Activated T-helper 1 cell treated with anti-CD3 and anti-CD28 coated beads, Interleukin-12 subunit alpha, Interleukin-12 subunit beta, Interleukin-2, Interleukin-4 antibody, amounts not matched to agents 30 ng/mL and 10 ng/mL and 1 ng/mL, durations not matched to agents 14 hours and 24 hours and 36 hours (primary cell): ENCODE measurements around the gene NKIRAS1. TPM values are rescaled to one million over a fixed set of nuclear protein-coding genes. Genes with fewer than 3 reads are reported as not detected.

Experiments used
- DNase-seq: peaks from one replicate; pipeline ENCODE4 v3.0.0; 2021; ENCODE audit warnings: low spot score
- H3K27ac Mint-ChIP-seq: one replicate; pipeline ENCODE4 v1.8.0; 2021; ENCODE audit warnings: mild to moderate bottlenecking, mixed read lengths
- H3K27me3 Mint-ChIP-seq: one replicate; pipeline ENCODE4 v1.8.0; 2022; ENCODE audit warnings: mild to moderate bottlenecking, moderate library complexity, mixed read lengths; ENCODE audit not compliant: insufficient read depth
- H3K36me3 Mint-ChIP-seq: one replicate; pipeline ENCODE4 v1.8.0; 2021; ENCODE audit warnings: low read depth, mixed read lengths
- H3K4me1 Mint-ChIP-seq: one replicate; pipeline ENCODE4 v1.8.0; 2021; ENCODE audit warnings: low read depth, mixed read lengths
- H3K4me3 Mint-ChIP-seq: one replicate; pipeline ENCODE4 v1.8.0; 2021; ENCODE audit warnings: mild to moderate bottlenecking, moderate library complexity, mixed read lengths
- H3K9me3 Mint-ChIP-seq: one replicate; pipeline ENCODE4 v1.8.0; 2021; ENCODE audit warnings: mixed read lengths
- intact Hi-C: fragments of 100-400 bp; cut with micrococcal nuclease; formaldehyde crosslinking; loops from one replicate; pipeline ENCODE4 v1.15.1; 2024
- total RNA-seq: library from RNA; stranded (reverse); gene quantifications from 2 replicates; pipeline ENCODE4 v1.2.3, GENCODE V29; 2022

NKIRAS1 gene
- total RNA-seq: 3.9 and 4.5 TPM in 2 replicates

DNA sequence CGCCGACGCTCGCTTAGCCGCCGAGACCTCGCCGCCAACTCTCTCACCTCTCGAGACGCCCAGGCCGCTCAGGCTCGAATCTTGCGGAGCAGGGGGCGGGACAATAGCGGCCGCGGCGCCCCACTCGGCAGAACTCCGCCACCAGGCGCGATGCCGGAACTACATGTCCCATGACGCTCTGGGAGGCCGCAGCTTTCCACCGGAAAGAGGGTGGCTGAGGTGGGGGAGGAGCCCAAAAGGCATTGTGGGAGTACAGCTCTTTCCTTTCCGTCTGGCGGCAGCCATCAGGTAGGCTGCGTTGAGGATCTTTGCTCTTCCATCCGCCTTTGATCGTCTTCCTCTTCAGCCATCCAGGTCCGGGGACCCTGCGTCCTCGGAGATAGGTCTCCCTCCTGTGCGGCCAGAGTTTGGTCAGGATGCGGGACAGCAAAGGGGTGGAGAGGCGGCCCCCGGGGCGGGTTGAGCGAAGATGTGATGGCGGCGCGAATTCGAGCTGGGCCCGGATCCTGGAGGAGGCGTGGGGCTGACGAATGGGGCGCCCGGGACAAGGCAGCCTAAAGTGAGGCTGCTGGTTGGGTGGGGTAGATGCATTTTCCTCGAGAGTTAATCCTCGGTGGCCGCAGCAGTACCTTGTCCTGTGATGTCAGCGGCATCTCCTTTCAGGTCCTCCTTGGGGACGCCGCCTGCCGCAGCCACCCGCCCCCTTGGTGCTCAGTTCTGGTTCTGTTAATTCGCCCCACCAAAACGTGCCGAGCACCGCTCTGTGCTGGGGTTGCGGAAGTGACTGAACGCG is at the start of gene NKIRAS1, which contains the start of gene RPL15:
Gene NKIRAS1, minus strand, starts transcription at position 105 of the 793 bp plus-strand sequence. CDS start 6,086 bp downstream, outside the sequence.
Gene RPL15, plus strand, starts transcription at position 247 of the 793 bp plus-strand sequence. CDS start 728 bp downstream, outside the sequence.
- H3K4me1 Mint-ChIP-seq: peaks cover 58% of the 10 kb centered on the region
- peaks cover 49% of the 10 kb centered on the region for H3K36me3 Mint-ChIP-seq
- no peaks in the 10 kb centered on the region for H3K9me3 Mint-ChIP-seq
- peak; percentile 96 for DNase-seq
- intact Hi-C loops: loop anchor here (1.0 to 10.0 kb wide), 8 partner anchors 28 to 1868 kb away; partner anchors contain the start of genes NGLY1, NR1D2 and UBE2E2
- H3K4me3 Mint-ChIP-seq: peak within 1 kb of the TSS; percentile 99
- peaks cover 8% of the 10 kb centered on the region for H3K27me3 Mint-ChIP-seq
- H3K27ac Mint-ChIP-seq: peak within 1 kb of the TSS; percentile 97

DNA sequence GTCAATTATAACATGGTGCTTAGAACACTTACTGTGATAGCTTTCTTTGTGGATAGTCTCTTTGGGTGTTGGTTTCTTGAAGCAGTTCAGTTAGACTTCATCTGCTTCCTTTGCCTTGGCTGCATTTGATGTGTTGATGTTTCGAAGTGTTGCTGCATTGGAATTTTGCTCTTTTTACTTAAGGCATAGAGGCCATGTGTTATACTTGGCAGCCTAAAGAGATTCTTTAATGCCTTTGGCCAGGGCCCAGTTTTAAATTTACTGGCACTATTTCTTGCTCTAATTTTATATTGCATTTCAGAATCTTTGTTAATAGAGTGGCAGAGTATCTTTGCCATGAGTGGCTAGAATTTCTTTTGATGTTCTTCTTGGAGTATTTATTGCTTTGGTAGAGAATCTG is 49.5 kb upstream of the NKIRAS1 start:
- intact Hi-C loops: no loop called here
- Mint-ChIP-seq H3K4me3 (no peak overlapping the region), H3K9me3 (no peaks in the 10 kb centered on the region), H3K27me3 (no peaks in the 10 kb centered on the region), H3K36me3 (peaks cover 6% of the 10 kb centered on the region), H3K4me1 (no peaks in the 10 kb centered on the region), H3K27ac (no peak overlapping the region)
- DNase-seq: no peak

DNA sequence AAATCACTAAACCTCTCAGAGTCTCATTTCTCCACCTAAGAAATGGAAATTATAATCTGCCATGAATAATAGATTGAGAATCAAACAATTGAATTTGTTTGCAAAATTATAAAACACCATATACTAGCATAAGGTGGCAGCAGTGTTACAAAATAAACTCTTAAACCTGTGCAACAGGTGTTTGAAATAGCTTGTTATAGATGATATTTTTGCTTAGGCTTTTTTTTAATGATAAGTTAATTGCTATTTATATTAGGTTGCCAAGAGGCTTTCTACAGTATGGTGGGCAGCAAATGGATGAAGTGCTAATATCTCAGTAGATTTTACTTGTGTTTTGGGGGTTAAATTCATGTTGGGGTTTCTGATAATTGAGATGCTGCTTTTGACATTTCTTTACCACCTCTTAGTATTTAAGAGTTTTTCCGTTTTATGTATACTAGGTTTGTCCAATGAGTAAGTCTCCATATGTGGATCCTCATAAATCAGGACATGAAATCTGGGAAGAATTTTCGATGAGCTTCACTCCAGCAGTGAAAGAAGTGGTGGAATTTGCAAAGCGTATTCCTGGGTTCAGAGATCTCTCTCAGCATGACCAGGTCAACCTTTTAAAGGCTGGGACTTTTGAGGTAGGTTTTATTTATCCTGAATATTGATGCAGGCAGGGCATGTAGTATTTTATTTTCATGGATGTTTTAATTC is 47.9 kb upstream of the NKIRAS1 start:
- Mint-ChIP-seq H3K27ac (no peak overlapping the region), H3K4me3 (no peak overlapping the region), H3K9me3 (no peaks in the 10 kb centered on the region), H3K4me1 (peaks cover under 1% of the 10 kb centered on the region), H3K36me3 (peaks cover 6% of the 10 kb centered on the region), H3K27me3 (no peaks in the 10 kb centered on the region)
- DNase-seq: no peak
- intact Hi-C loops: no loop called here

DNA sequence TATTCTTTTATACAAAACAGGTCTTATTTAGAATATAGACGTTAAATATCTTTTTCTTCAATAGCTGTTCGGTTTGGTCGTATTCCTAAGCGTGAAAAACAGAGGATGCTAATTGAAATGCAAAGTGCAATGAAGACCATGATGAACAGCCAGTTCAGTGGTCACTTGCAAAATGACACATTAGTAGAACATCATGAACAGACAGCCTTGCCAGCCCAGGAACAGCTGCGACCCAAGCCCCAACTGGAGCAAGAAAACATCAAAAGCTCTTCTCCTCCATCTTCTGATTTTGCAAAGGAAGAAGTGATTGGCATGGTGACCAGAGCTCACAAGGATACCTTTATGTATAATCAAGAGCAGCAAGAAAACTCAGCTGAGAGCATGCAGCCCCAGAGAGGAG is 45.1 kb upstream of the NKIRAS1 start:
- intact Hi-C loops: no loop called here
- Mint-ChIP-seq H3K9me3 (no peaks in the 10 kb centered on the region), H3K27ac (no peak overlapping the region), H3K4me1 (peaks cover 9% of the 10 kb centered on the region), H3K27me3 (no peaks in the 10 kb centered on the region), H3K36me3 (peaks cover 5% of the 10 kb centered on the region), H3K4me3 (no peak overlapping the region)
- DNase-seq: no peak

DNA sequence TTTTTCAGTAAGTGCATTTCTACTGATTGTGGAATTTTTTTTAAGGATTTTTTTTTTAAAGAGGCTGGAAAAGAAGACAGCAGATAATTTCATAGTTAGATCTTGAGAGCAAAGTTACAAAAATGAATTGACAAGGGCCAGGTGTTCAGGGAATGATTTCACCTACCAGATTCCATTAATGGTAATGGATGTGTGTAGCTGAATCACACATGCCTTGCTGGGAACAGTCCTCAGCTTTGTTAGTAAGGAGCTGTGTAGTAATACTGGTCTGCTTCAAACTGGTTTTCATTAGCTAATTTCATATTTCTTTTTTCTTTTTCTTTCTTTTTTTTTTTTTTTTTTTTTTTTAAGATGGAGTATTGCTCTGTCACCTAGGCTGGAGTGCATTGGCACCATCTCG is 44.3 kb upstream of the NKIRAS1 start:
- intact Hi-C loops: no loop called here
- Mint-ChIP-seq H3K9me3 (no peaks in the 10 kb centered on the region), H3K4me3 (no peak overlapping the region), H3K4me1 (peaks cover 9% of the 10 kb centered on the region), H3K27ac (no peak overlapping the region), H3K36me3 (peaks cover 5% of the 10 kb centered on the region), H3K27me3 (no peaks in the 10 kb centered on the region)
- DNase-seq: no peak

DNA sequence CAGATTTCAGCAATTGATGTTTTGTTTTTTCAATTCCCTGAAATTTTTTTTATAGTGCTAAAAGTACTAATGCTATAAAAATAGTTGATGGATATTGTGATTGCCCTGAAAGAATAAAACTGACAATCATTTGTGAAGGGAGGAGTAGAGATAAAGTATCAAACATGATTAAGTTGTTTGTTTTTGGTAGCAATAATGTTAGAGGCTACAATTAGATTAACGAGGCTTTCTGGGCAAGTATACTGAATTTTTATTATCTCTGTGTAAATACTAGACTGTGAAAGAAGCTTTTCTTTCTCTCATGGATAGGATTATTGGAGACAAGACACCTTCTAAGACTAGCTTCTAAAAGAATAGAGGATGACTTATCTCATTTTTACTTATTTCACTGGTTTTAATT is 43.9 kb upstream of the NKIRAS1 start:
- Mint-ChIP-seq H3K9me3 (no peaks in the 10 kb centered on the region), H3K27me3 (no peaks in the 10 kb centered on the region), H3K36me3 (peaks cover 5% of the 10 kb centered on the region), H3K27ac (no peak overlapping the region), H3K4me1 (peaks cover 9% of the 10 kb centered on the region), H3K4me3 (no peak overlapping the region)
- intact Hi-C loops: no loop called here
- DNase-seq: no peak

DNA sequence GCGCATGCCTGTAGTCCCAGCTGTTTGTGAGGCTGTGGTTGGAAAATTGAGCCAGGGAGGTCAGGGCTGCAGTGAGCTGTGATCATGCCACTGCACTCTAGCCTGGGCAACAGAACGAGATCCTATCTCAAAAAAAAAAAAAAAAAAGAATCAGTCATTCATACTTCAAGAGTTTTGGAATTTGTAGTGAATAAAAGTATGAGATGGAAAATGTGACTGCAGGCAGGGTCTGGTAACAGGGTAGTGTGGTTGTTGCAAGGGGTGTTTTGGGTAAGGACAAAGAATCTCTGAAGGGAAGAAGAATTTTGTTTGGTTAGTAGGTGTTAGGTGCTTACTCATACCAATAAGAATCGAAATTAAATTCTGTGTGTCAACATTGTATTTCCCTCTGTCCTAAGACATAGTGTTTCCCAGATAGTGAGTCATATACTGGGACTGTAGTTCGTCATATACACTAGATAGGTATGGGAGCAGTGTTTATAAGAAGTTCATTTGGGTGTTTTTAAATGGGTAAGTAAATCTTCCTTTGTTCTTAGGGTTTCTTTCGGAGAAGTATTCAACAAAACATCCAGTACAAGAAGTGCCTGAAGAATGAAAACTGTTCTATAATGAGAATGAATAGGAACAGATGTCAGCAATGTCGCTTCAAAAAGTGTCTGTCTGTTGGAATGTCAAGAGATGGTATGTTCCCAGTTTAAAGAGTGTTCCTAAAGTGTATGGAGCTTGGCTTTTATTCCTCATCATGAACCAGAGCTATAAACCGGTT is 42.5 kb upstream of the NKIRAS1 start:
- no peaks in the 10 kb centered on the region for H3K9me3 Mint-ChIP-seq
- no peak overlapping the region for H3K4me3 Mint-ChIP-seq
- H3K4me1 Mint-ChIP-seq: peaks cover 9% of the 10 kb centered on the region
- H3K27me3 Mint-ChIP-seq: peaks cover 2% of the 10 kb centered on the region
- H3K27ac Mint-ChIP-seq: peak overlapping the region; percentile 55
- no peak for DNase-seq
- H3K36me3 Mint-ChIP-seq: peaks cover 5% of the 10 kb centered on the region
- intact Hi-C loops: loop anchor here (1.0 kb wide), 1 partner anchor 13 kb away; no protein-coding TSS in a partner anchor

DNA sequence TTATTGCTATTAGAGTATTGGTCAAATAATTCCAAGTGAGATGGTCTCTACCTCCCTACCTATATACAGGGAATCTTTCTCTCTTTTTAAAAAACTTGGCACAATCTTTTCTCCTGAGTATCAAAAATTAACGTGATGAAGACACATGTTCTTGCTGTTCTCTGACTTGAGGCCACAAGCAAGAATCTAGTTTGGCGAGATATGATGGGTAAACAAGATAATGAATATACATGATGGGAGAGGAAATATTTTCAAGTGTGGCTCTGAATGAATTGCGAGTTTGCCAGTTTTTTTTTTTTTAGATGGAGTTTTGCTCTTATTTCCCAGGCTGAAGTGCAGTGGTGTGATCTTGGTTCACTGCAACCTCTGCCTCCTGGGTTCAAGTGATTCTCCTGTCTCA is 39.9 kb upstream of the NKIRAS1 start:
- peaks cover 3% of the 10 kb centered on the region for H3K36me3 Mint-ChIP-seq
- H3K9me3 Mint-ChIP-seq: no peaks in the 10 kb centered on the region
- H3K4me1 Mint-ChIP-seq: peaks cover 9% of the 10 kb centered on the region
- no peak for DNase-seq
- no peak overlapping the region for H3K4me3 Mint-ChIP-seq
- peaks cover 2% of the 10 kb centered on the region for H3K27me3 Mint-ChIP-seq
- intact Hi-C loops: no loop called here
- no peak overlapping the region for H3K27ac Mint-ChIP-seq

DNA sequence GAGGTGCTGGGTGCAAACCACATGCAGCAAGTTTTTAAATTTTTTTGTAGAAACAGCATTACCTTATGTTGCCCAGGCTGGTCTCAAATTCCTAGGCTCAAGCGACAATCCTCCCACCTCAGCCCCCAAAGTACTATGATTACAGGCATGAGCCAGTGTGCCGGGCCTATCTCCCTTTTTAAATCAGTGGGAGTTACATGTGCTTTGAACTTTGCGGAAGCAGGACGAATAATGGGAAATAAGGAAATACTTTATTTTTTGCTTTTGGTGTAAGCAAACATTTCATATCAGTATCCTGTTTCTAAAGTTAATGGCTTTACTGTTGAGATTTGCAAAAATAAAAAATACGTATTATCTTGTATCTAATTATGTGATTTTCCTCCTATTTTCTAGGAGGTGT is 37.4 kb upstream of the NKIRAS1 start:
- no peak for DNase-seq
- Mint-ChIP-seq H3K27me3 (peaks cover 2% of the 10 kb centered on the region), H3K9me3 (no peaks in the 10 kb centered on the region), H3K4me3 (no peak overlapping the region), H3K4me1 (peaks cover 18% of the 10 kb centered on the region), H3K36me3 (peaks cover 3% of the 10 kb centered on the region), H3K27ac (no peak overlapping the region)
- intact Hi-C loops: no loop called here

DNA sequence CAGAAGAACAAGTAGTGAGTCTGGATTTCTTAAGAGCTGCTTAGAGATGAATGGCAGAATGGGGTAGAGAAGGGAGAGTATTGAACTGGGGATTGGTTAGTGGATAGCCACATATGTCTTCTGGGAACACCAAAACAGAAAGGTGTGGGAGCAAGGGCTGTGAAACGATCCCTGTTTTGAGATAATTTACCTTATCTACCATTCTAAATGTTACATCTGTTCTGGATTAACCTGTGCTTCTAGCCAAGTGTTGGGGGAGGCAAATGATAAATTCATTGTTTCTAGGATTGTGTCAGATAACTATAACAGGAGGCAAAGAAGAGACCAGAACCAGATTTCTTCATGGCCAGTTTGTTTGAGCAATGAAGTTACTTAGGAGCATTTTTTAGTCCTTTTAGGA is 36.7 kb upstream of the NKIRAS1 start:
- intact Hi-C loops: no loop called here
- peaks cover 2% of the 10 kb centered on the region for H3K27me3 Mint-ChIP-seq
- H3K36me3 Mint-ChIP-seq: peaks cover 3% of the 10 kb centered on the region
- no peak overlapping the region for H3K4me3 Mint-ChIP-seq
- peaks cover 15% of the 10 kb centered on the region for H3K4me1 Mint-ChIP-seq
- no peak overlapping the region for H3K27ac Mint-ChIP-seq
- DNase-seq: no peak
- no peaks in the 10 kb centered on the region for H3K9me3 Mint-ChIP-seq

DNA sequence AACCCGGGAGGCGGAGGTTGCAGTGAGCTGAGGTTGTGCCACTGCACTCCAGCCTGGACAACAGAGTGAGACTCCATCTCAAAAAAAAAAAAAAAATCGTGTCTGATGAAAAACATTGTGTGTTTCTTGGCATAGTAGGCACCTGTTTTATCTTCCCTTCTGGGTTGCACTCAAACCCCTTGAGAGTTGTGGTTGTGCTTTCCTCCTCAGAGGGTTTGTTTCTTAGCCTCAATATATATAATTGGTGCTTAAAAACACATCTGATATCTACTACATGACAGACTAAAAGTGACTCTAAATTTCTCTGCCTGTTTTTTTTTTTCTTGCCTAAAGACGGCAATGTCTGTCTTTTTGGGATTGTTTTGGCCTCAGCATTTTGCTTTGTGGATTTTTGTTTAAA is 35.9 kb upstream of the NKIRAS1 start:
- H3K27ac Mint-ChIP-seq: no peak overlapping the region
- no peak overlapping the region for H3K4me3 Mint-ChIP-seq
- H3K9me3 Mint-ChIP-seq: no peaks in the 10 kb centered on the region
- intact Hi-C loops: no loop called here
- H3K27me3 Mint-ChIP-seq: peaks cover 2% of the 10 kb centered on the region
- H3K4me1 Mint-ChIP-seq: peaks cover 15% of the 10 kb centered on the region
- no peak for DNase-seq
- peaks cover 3% of the 10 kb centered on the region for H3K36me3 Mint-ChIP-seq

DNA sequence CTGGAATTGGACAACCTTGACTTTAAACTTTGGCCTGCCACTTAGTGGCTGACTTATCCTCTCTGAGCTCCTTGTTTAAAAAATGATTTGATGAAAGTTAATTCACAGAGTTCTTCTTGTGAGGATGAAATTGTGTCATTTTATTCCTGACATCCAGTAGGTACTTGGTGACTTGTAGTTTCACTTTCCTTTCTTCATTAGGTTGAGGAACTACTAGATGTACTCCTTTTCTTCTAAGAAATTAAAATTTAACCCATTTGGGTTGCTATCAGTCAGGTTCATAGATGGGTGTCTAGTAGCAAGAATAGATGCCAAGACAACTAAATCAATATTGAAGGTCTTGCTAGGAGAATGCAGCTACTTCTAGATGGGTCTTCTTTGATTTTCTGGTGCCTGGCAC is 33.5 kb upstream of the NKIRAS1 start:
- no peak for DNase-seq
- H3K36me3 Mint-ChIP-seq: peaks cover 3% of the 10 kb centered on the region
- peaks cover 15% of the 10 kb centered on the region for H3K4me1 Mint-ChIP-seq
- H3K9me3 Mint-ChIP-seq: no peaks in the 10 kb centered on the region
- intact Hi-C loops: no loop called here
- H3K27ac Mint-ChIP-seq: no peak overlapping the region
- H3K27me3 Mint-ChIP-seq: peaks cover 3% of the 10 kb centered on the region
- H3K4me3 Mint-ChIP-seq: peak overlapping the region; percentile 67
